H1 (cell line): ENCODE results near the gene FUBP3. TPM values are rescaled to one million over a fixed set of nuclear protein-coding genes. Genes with fewer than 3 reads are reported as not detected.

ENCODE experiments used
- CTCF ChIA-PET: fragments of 300-600 bp; sonication (Branson Sonifier 250); formaldehyde crosslinking; loops from one replicate; lab custom pipeline; 2021; ENCODE audit not compliant: partially characterized antibody; lab: Charles Lee
- POLR2A ChIA-PET: fragments of 300-600 bp; sonication (Branson Sonifier 250); formaldehyde crosslinking; loops from one replicate; lab custom pipeline; 2021; ENCODE audit warnings: inconsistent platforms; ENCODE audit not compliant: partially characterized antibody; lab: Charles Lee
- DNase-seq, 2 experiments: peaks; one replicate each; pipeline versions ENCODE4 v3.0.0 to v3.0.0-alpha.2; 2010 to 2022; ENCODE audit warnings: low spot score in 2 of 2, low read depth in 1 of 2, mixed read lengths in 1 of 2
- FAIRE-seq: peaks from 2 replicates; lab custom pipeline; 2011; peaks lifted over from hg19 to GRCh38; lab: Jason Lieb, UNC
- H2AFZ ChIP-seq: 2 replicates; pipeline ENCODE4 v1.8.1; 2012; ENCODE audit warnings: low read length, inconsistent platforms
- H2AK5ac ChIP-seq: 2 replicates; pipeline ENCODE4 v1.6.1; 2013; ENCODE audit warnings: low read depth, low read length
- H2BK120ac ChIP-seq: replicated peaks from 2 replicates; pipeline ENCODE3; 2013; ENCODE audit warnings: low read depth, low read length, inconsistent platforms
- H2BK12ac ChIP-seq: 2 replicates; pipeline ENCODE4 v1.6.1; 2013; ENCODE audit warnings: low read depth, low read length
- H2BK15ac ChIP-seq: 2 replicates; pipeline ENCODE4 v1.6.1; 2013; ENCODE audit warnings: low read length
- H2BK20ac ChIP-seq: 2 replicates; pipeline ENCODE4 v1.6.1; 2013; ENCODE audit warnings: low read length
- H2BK5ac ChIP-seq: 2 replicates; pipeline ENCODE4 v1.6.1; 2013; ENCODE audit warnings: low read depth, low read length
- H3K14ac ChIP-seq: 2 replicates; pipeline ENCODE4 v1.6.1; 2013; ENCODE audit warnings: inconsistent platforms; ENCODE audit not compliant: insufficient read length
- H3K18ac ChIP-seq: 2 replicates; pipeline ENCODE4 v1.6.1; 2013; ENCODE audit warnings: low read length; ENCODE audit errors: extremely low read depth
- H3K23ac ChIP-seq: 2 replicates; pipeline ENCODE4 v1.6.1; 2013; ENCODE audit warnings: inconsistent platforms; ENCODE audit not compliant: insufficient read length
- H3K23me2 ChIP-seq: 2 replicates; pipeline ENCODE4 v1.6.1; 2013; ENCODE audit warnings: low read depth, low read length
- H3K27ac ChIP-seq: 2 replicates; pipeline ENCODE4 v1.6.1; 2011; ENCODE audit warnings: low read depth, low read length, inconsistent platforms
- H3K27me3 ChIP-seq, 4 experiments: replicated peaks in 1 of 4; 1 replicate in 1 of 4; 2 replicates in 3 of 4; pipeline versions ENCODE4 v1.6.1 to v1.8.1; 2011 to 2013; ENCODE audit warnings: low read length in 3 of 4, mild to moderate bottlenecking in 3 of 4, inconsistent platforms in 2 of 4, mixed read lengths in 2 of 4, moderate library complexity in 1 of 4; ENCODE audit not compliant: control insufficient read depth in 3 of 4, insufficient read depth in 3 of 4; ENCODE audit errors: extremely low read depth in 1 of 4
- H3K36me3 ChIP-seq, 4 experiments: 2 replicates each; pipeline versions ENCODE4 v1.6.1 to v1.8.1; 2011 to 2013; ENCODE audit warnings: mild to moderate bottlenecking in 4 of 4, low read length in 3 of 4, moderate library complexity in 2 of 4, control low read depth in 1 of 4, inconsistent platforms in 1 of 4; ENCODE audit not compliant: insufficient read depth in 4 of 4, control insufficient read depth in 2 of 4
- H3K4ac ChIP-seq: replicated peaks from 2 replicates; pipeline ENCODE3; 2013; ENCODE audit warnings: low read length, low read depth, mixed read lengths, inconsistent platforms; ENCODE audit not compliant: insufficient read length
- H3K4me1 ChIP-seq, 4 experiments: replicated peaks in 1 of 4; 1 replicate in 1 of 4; 2 replicates in 3 of 4; pipeline versions ENCODE4 v1.6.1 to v1.8.1; 2011 to 2013; ENCODE audit warnings: low read length in 3 of 4, inconsistent platforms in 2 of 4, mixed read lengths in 1 of 4; ENCODE audit not compliant: insufficient read depth in 4 of 4, control insufficient read depth in 3 of 4
- H3K4me2 ChIP-seq, 2 experiments: 2 replicates each; pipeline versions ENCODE4 v1.6.1 to v1.8.1; 2011 to 2013; ENCODE audit warnings: low read depth in 2 of 2, low read length in 2 of 2, control low read depth in 1 of 2, inconsistent platforms in 1 of 2, mild to moderate bottlenecking in 1 of 2; ENCODE audit not compliant: insufficient read depth in 1 of 2
- H3K4me3 ChIP-seq, 4 experiments: fragments of 200-600, 300-600 bp in 1 of 4; sonication (generic), shearing (Covaris generic), sonication (Bioruptor Twin) in 1 of 4; 2 replicates each; pipeline versions ENCODE4 v1.5.1 to v1.8.1; 2011 to 2016; ENCODE audit warnings: low read length in 4 of 4, low read depth in 3 of 4, control low read depth in 2 of 4, inconsistent platforms in 2 of 4, mild to moderate bottlenecking in 2 of 4, mixed read lengths in 1 of 4, moderate library complexity in 1 of 4; ENCODE audit not compliant: insufficient read depth in 2 of 4; ENCODE audit errors: extremely low read depth in 1 of 4
- H3K56ac ChIP-seq: replicated peaks from 2 replicates; pipeline ENCODE3; 2013; ENCODE audit warnings: low read depth, mild to moderate bottlenecking, mixed read lengths, low read length, inconsistent platforms; ENCODE audit not compliant: insufficient read length
- H3K79me1 ChIP-seq: 2 replicates; pipeline ENCODE4 v1.6.1; 2013; ENCODE audit warnings: low read depth, low read length, control low read depth
- H3K79me2 ChIP-seq, 2 experiments: 2 replicates each; pipeline versions ENCODE4 v1.6.1 to v1.8.1; 2012 to 2013; ENCODE audit warnings: low read length in 2 of 2, mild to moderate bottlenecking in 2 of 2, inconsistent platforms in 1 of 2; ENCODE audit not compliant: insufficient read depth in 2 of 2, control insufficient read depth in 1 of 2
- H3K9ac ChIP-seq, 4 experiments: replicated peaks in 1 of 4; 1 replicate in 1 of 4; 2 replicates in 3 of 4; pipeline versions ENCODE4 v1.6.1 to v1.8.1; 2011 to 2013; ENCODE audit warnings: low read depth in 3 of 4, low read length in 3 of 4, control low read depth in 2 of 4, mild to moderate bottlenecking in 2 of 4, moderate library complexity in 2 of 4, inconsistent platforms in 1 of 4; ENCODE audit errors: extremely low read depth in 1 of 4
- H3K9me3 ChIP-seq, 2 experiments: 2 replicates each; pipeline versions ENCODE4 v1.6.1 to v1.8.1; 2012 to 2013; ENCODE audit warnings: mild to moderate bottlenecking in 2 of 2, moderate library complexity in 2 of 2, control low read depth in 1 of 2, inconsistent platforms in 1 of 2, low read depth in 1 of 2, low read length in 1 of 2, mixed read lengths in 1 of 2; ENCODE audit not compliant: insufficient read depth in 2 of 2
- H4K20me1 ChIP-seq, 2 experiments: replicated peaks in 1 of 2; 2 replicates each; pipeline versions ENCODE3 to v1.8.1; 2011 to 2013; ENCODE audit warnings: inconsistent platforms in 2 of 2, low read length in 2 of 2, mild to moderate bottlenecking in 1 of 2; ENCODE audit not compliant: insufficient read depth in 2 of 2, control insufficient read depth in 1 of 2
- H4K5ac ChIP-seq: 2 replicates; pipeline ENCODE4 v1.6.1; 2013; ENCODE audit warnings: low read length, low read depth, mixed read lengths, inconsistent platforms; ENCODE audit not compliant: insufficient read length
- H4K8ac ChIP-seq: 2 replicates; pipeline ENCODE4 v1.8.0; 2013; ENCODE audit warnings: mild to moderate bottlenecking, moderate library complexity, low read length, inconsistent platforms; ENCODE audit not compliant: insufficient read depth; ENCODE audit errors: extremely low read depth
- H4K91ac ChIP-seq: replicated peaks from 2 replicates; pipeline ENCODE3; 2013; ENCODE audit warnings: low read length, mixed read lengths, inconsistent platforms; ENCODE audit not compliant: insufficient read length
- KDM4A ChIP-seq: IDR thresholded peaks from one replicate; pipeline ENCODE4 v1.7.1; 2012; ENCODE audit warnings: low read depth, mild to moderate bottlenecking, moderate library complexity, low read length, inconsistent platforms; ENCODE audit not compliant: severe bottlenecking
- RNF2 ChIP-seq: fragments of 200-900, 300-1000 bp; sonication (generic); IDR thresholded peaks from 2 replicates; pipeline ENCODE4 v1.7.1; 2016; ENCODE audit warnings: borderline replicate concordance, low read depth, mild to moderate bottlenecking, antibody characterized with exemption, low read length; ENCODE audit not compliant: poor library complexity, severe bottlenecking; ENCODE audit errors: missing control alignments
- SUZ12 ChIP-seq: fragments of 200-600 bp; sonication (generic); IDR thresholded peaks from 2 replicates; pipeline ENCODE4 v1.6.1; 2012; ENCODE audit warnings: mild to moderate bottlenecking, inconsistent platforms, low read length, moderate library complexity, mixed read lengths
- TAF7 ChIP-seq: optimal IDR thresholded peaks from 2 replicates; pipeline ENCODE3; 2011; ENCODE audit warnings: low read depth, mild to moderate bottlenecking, inconsistent platforms, low read length, moderate library complexity, borderline replicate concordance
- WGBS, 2 experiments: shearing (Covaris generic) in 1 of 2; methylation state at CpG; one replicate each; pipeline versions ENCODE4 v1.1.6 to v1.1.7; 2013 to 2015; ENCODE audit warnings: low lambda C conversion rate in 2 of 2, mixed read lengths in 2 of 2, inconsistent platforms in 1 of 2, low coverage in 1 of 2, missing lambda C conversion rate in 1 of 2; ENCODE audit not compliant: insufficient replicate concordance in 2 of 2, insufficient coverage in 1 of 2, insufficient read length in 1 of 2; ENCODE audit errors: extremely low coverage in 1 of 2, missing lambda C conversion rate in 1 of 2; 5-methylcytosine and 5-hydroxymethylcytosine counted together
- polyA plus RNA-seq, 7 experiments: library from polyadenylated mRNA; depleted of rRNA in 3 of 7; stranded (reverse) in 5 of 7; unstranded in 2 of 7; fragments of >200 nt in 5 of 7; fragments of 200-250 nt in 2 of 7; gene quantifications; 1 replicate in 5 of 7; 2 replicates in 1 of 7; 4 replicates in 1 of 7; pipeline versions ENCODE4 v1.2.1 to v1.2.3, GENCODE V29; 2011 to 2013; ENCODE audit warnings: missing spikeins in 2 of 7, mixed read lengths in 2 of 7
- total RNA-seq: library from RNA; stranded (reverse); fragmentation: NEBNext Ultra II Directional; extraction: Animal tissue kit (Norgen Biotek cat#: 25700); gene quantifications from 2 replicates; pipeline ENCODE4 v1.2.1, GENCODE V29; 2021

FUBP3 gene
- total and polyA plus RNA-seq, 2 of the 8 experiments (the other 6 are each of a cell fraction or from before 2014, with no cell fraction given) = 23.7 to 76.4 TPM

DNA sequence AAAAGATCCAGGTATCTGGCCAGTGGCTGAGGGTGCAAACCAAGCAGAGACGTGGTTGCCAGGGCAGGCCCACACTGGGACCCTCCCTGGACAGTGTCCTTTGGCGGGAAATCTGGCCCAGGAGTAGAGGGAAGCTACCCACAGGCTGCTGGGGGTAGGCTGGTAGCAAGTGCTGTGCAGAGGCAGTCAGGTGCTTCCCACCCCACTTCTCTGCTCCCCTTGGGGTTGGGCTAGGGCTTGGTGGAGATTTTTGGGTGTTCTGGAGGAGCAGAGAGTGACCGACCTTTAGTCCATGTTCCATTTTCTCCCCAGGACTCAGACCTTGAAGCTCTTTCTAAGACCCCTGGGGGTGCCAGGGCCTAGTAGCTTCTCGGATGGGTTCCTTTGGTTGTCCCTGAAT lies 90.6 kb downstream of the FUBP3 start:
- no peak overlapping the region for H3K14ac ChIP-seq
- H4K91ac ChIP-seq = no peak overlapping the region
- POLR2A ChIA-PET = interaction anchor here (0.6 kb wide), 1 partner anchor 1045 kb away, joined by 3 read pairs; no protein-coding TSS in a partner anchor
- DNase-seq (no peak), FAIRE-seq (no peak)
- TF ChIP-seq KDM4A (no peak), RNF2 (no peak), SUZ12 (no peak), TAF7 (no peak)
- no peaks in the 10 kb centered on the region for H3K23me2 ChIP-seq
- CTCF ChIA-PET = interaction anchor here (1.8 to 6.0 kb wide), 3 partner anchors 11 to 31 kb away, joined by 4 to 53 read pairs (median 7); no protein-coding TSS in a partner anchor
- no peaks in the 10 kb centered on the region for H3K36me3 ChIP-seq
- H4K8ac ChIP-seq = no peak overlapping the region
- H3K79me2 ChIP-seq = no peaks in the 10 kb centered on the region
- no peak overlapping the region for H2BK15ac ChIP-seq
- H4K5ac ChIP-seq = no peak overlapping the region
- no peak overlapping the region for H3K27ac ChIP-seq
- no peak overlapping the region for H3K18ac ChIP-seq
- no peak overlapping the region for H3K4ac ChIP-seq
- H2BK12ac ChIP-seq = no peak overlapping the region
- no peak overlapping the region for H2BK5ac ChIP-seq
- peaks cover 4 to 9% of the 10 kb centered on the region in 2 experiments for H4K20me1 ChIP-seq
- H3K27me3 ChIP-seq = peaks cover 38 to 51% (median 47%) of the 10 kb centered on the region in 4 experiments
- H3K56ac ChIP-seq = no peak overlapping the region
- H2BK20ac ChIP-seq = no peak overlapping the region
- H3K4me3 ChIP-seq = no peak overlapping the region
- no peak overlapping the region for H2BK120ac ChIP-seq
- H3K4me2 ChIP-seq = no peak overlapping the region
- no peak overlapping the region for H2AFZ ChIP-seq
- H3K4me1 ChIP-seq = peaks cover 0 to 16% (median 10%) of the 10 kb centered on the region in 4 experiments; a peak in 6 of 7 replicates
- no peaks in the 10 kb centered on the region for H3K79me1 ChIP-seq
- H3K23ac ChIP-seq = no peak overlapping the region
- no peak overlapping the region for H2AK5ac ChIP-seq
- H3K9me3 ChIP-seq = no peaks in the 10 kb centered on the region
- H3K9ac ChIP-seq = no peak overlapping the region
- 72% methylated on average over 4 of the region's 4 CpGs; no CpG with 5 or more reads in 1 of the 2 experiments for WGBS, 2 experiments
